ENCODE data around the gene PRDM16.

Gene PRDM16

GRCh38 chr1:3068564-3069431 is at the start of gene PRDM16:
Gene PRDM16 (plus strand): TSS chr1:3069203. CDS start chr1:3069260, 57 bp downstream.
- DNase-seq: no peak

GRCh38 chr1:3019516-3020051 is 49.4 kb upstream of the PRDM16 start:
- no peak for DNase-seq

- DNase-seq: no peak
These were observed 48.6 kb upstream of the PRDM16 start for GRCh38 chr1:3020263-3020909.

- no peak for DNase-seq
These were observed 47.8 kb upstream of the PRDM16 start, which contains the start of gene ACTRT2 for GRCh38 chr1:3021233-3021671. Gene ACTRT2 (plus strand): TSS chr1:3021467. CDS start chr1:3021687, 220 bp downstream.

- no peak for DNase-seq
These were observed 47.1 kb upstream of the PRDM16 start for GRCh38 chr1:3021801-3022401.

GRCh38 chr1:3022511-3022973 is 46.5 kb upstream of the PRDM16 start:
- DNase-seq: no peak

GRCh38 chr1:3022976-3023375 is 46.0 kb upstream of the PRDM16 start:
- no peak for DNase-seq

GRCh38 chr1:3024019-3024418 is 45.0 kb upstream of the PRDM16 start:
- DNase-seq: no peak

- DNase-seq: no peak
These were observed 44.4 kb upstream of the PRDM16 start for GRCh38 chr1:3024588-3024987.

- DNase-seq: no peak
These were observed 42.9 kb upstream of the PRDM16 start for GRCh38 chr1:3026124-3026523.

- no peak for DNase-seq
These were observed 42.2 kb upstream of the PRDM16 start for GRCh38 chr1:3026581-3027391.

- no peak for DNase-seq
These were observed 41.2 kb upstream of the PRDM16 start for GRCh38 chr1:3027611-3028371.

GRCh38 chr1:3028531-3029282 is 40.3 kb upstream of the PRDM16 start:
- no peak for DNase-seq

GRCh38 chr1:3029481-3029961 is 39.5 kb upstream of the PRDM16 start:
- no peak for DNase-seq

- DNase-seq: no peak
These were observed 38.9 kb upstream of the PRDM16 start for GRCh38 chr1:3029991-3030662.

GRCh38 chr1:3030663-3031381 is 38.2 kb upstream of the PRDM16 start:
- DNase-seq: no peak

GRCh38 chr1:3031401-3032221 is 37.4 kb upstream of the PRDM16 start:
- no peak for DNase-seq

- no peak for DNase-seq
These were observed 36.5 kb upstream of the PRDM16 start for GRCh38 chr1:3032371-3033039.
